ENCODE measurements around the gene SLTM.

- TF ChIP-seq MEF2A (IDR thresholded peaks at IDR 0.05; ENCODE audit: borderline replicate concordance, low read depth) (no peak), MAX (IDR thresholded peaks at IDR 0.05; ENCODE audit: low read depth) (no peak), CTCF (IDR thresholded peaks at IDR 0.05) (no peak)
- TF ChIP-seq, protein P1, sequence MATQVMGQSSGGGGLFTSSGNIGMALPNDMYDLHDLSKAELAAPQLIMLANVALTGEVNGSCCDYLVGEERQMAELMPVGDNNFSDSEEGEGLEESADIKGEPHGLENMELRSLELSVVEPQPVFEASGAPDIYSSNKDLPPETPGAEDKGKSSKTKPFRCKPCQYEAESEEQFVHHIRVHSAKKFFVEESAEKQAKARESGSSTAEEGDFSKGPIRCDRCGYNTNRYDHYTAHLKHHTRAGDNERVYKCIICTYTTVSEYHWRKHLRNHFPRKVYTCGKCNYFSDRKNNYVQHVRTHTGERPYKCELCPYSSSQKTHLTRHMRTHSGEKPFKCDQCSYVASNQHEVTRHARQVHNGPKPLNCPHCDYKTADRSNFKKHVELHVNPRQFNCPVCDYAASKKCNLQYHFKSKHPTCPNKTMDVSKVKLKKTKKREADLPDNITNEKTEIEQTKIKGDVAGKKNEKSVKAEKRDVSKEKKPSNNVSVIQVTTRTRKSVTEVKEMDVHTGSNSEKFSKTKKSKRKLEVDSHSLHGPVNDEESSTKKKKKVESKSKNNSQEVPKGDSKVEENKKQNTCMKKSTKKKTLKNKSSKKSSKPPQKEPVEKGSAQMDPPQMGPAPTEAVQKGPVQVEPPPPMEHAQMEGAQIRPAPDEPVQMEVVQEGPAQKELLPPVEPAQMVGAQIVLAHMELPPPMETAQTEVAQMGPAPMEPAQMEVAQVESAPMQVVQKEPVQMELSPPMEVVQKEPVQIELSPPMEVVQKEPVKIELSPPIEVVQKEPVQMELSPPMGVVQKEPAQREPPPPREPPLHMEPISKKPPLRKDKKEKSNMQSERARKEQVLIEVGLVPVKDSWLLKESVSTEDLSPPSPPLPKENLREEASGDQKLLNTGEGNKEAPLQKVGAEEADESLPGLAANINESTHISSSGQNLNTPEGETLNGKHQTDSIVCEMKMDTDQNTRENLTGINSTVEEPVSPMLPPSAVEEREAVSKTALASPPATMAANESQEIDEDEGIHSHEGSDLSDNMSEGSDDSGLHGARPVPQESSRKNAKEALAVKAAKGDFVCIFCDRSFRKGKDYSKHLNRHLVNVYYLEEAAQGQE (IDR thresholded peaks at IDR 0.05; ENCODE audit: low read depth, low read length): no peak
These were observed 57.0 kb downstream of the SLTM start for GRCh38 chr15:58876306-58877106.
